Spleen (tissue), 13 donors: ENCODE measurements around the gene GAS2L3. TPM values are rescaled to one million over a fixed set of nuclear protein-coding genes. Genes with fewer than 3 reads are reported as not detected.
A peak's percentile ranks its signal among the peaks of the same experiment; 100 is the strongest.

Experiments
- DNase-seq: peaks from one replicate; pipeline ENCODE4 v3.0.0-alpha.2; 2020
- H3K27ac ChIP-seq, 8 donors: fragments of 200-600 bp; sonication (generic) in 7 of 8; 1 replicate in 4 of 8; 2 replicates in 4 of 8; pipeline versions ENCODE4 v1.5.0 to v1.8.0; 2016 to 2021; ENCODE audit warnings: inconsistent platforms in 4 of 8, mild to moderate bottlenecking in 4 of 8, moderate library complexity in 1 of 8
- H3K27me3 ChIP-seq, 7 donors: fragments of 200-600 bp; sonication (generic) in 6 of 7; replicated peaks in 1 of 7; 1 replicate in 4 of 7; 2 replicates in 3 of 7; pipeline versions ENCODE4 v1.5.0 to v1.8.0; 2016 to 2021; ENCODE audit warnings: inconsistent platforms in 3 of 7, mild to moderate bottlenecking in 1 of 7
- H3K36me3 ChIP-seq, 6 donors: fragments of 200-600 bp; sonication (generic) in 5 of 6; 1 replicate in 4 of 6; 2 replicates in 2 of 6; pipeline versions ENCODE4 v1.5.0 to v1.8.0; 2016 to 2021; ENCODE audit warnings: inconsistent platforms in 2 of 6
- H3K4me1 ChIP-seq, 6 donors: fragments of 200-600 bp; sonication (generic) in 5 of 6; 1 replicate in 3 of 6; 2 replicates in 3 of 6; pipeline versions ENCODE4 v1.5.0 to v1.8.0; 2016 to 2021; ENCODE audit warnings: inconsistent platforms in 3 of 6
- H3K4me3 ChIP-seq, 8 donors: fragments of 200-600 bp; sonication (generic) in 7 of 8; 1 replicate in 4 of 8; 2 replicates in 4 of 8; pipeline versions ENCODE4 v1.5.0 to v1.8.0; 2016 to 2021; ENCODE audit warnings: inconsistent platforms in 4 of 8, mild to moderate bottlenecking in 4 of 8, moderate library complexity in 2 of 8
- H3K9me3 ChIP-seq, 8 donors: fragments of 200-600 bp; sonication (generic) in 7 of 8; 1 replicate in 4 of 8; 2 replicates in 4 of 8; pipeline versions ENCODE4 v1.5.0 to v1.8.0; 2016 to 2021; ENCODE audit warnings: inconsistent platforms in 4 of 8
- CTCF ChIP-seq, 11 experiments: fragments of 200-600 bp in 7 of 11; fragments of 450-650 bp in 4 of 11; sonication (generic) in 4 of 11; IDR thresholded peaks in 8 of 11; conservative IDR thresholded peaks in 3 of 11; 1 replicate in 7 of 11; 2 replicates in 4 of 11; pipeline versions ENCODE4 v1.4.0 to v1.8.0; 2016 to 2021; ENCODE audit warnings: antibody characterized with exemption in 11 of 11, inconsistent platforms in 4 of 11, mild to moderate bottlenecking in 1 of 11
- POLR2A ChIP-seq, 3 donors: fragments of 450-650 bp; IDR thresholded peaks; one replicate each; pipeline ENCODE4 v1.5.1; 2017; ENCODE audit warnings: antibody characterized with exemption in 3 of 3, mild to moderate bottlenecking in 1 of 3
- POLR2AphosphoS5 ChIP-seq, 3 donors: sonication (generic); formaldehyde crosslinking; IDR thresholded peaks; one replicate each; pipeline ENCODE4 v1.5.1; 2017; ENCODE audit warnings: antibody characterized with exemption in 3 of 3
- WGBS, 5 donors: extraction: QIAGEN DNeasy Blood & Tissue Kit in 3 of 5; methylation state at CpG; one replicate each; pipeline versions ENCODE4 v1.1.5 to v1.1.7; 2013 to 2018; 5-methylcytosine and 5-hydroxymethylcytosine counted together
- intact Hi-C: fragments of 100-400 bp; cut with DNase I; formaldehyde crosslinking; loops from one replicate; pipeline ENCODE4 v1.15.0; 2023; ENCODE audit warnings: low total_unique reads
- long read RNA-seq, 2 donors: transcript quantifications; one replicate each; lab custom pipeline, GENCODE V29; 2026
- polyA plus RNA-seq, 3 donors: library from polyadenylated mRNA; stranded (reverse); fragments of 200-250 nt; gene quantifications; one replicate each; pipeline ENCODE4 v1.2.1, GENCODE V29; 2013
- total RNA-seq, 7 donors: library from RNA; depleted of rRNA in 3 of 7; stranded (reverse); fragments of >200 nt in 3 of 7; fragmentation: NEBNext Ultra II Directional in 4 of 7; extraction: Animal tissue kit (Norgen Biotek cat#: 25700) in 4 of 7; gene quantifications; one replicate each; pipeline versions ENCODE4 v1.1.0 to v1.2.1, GENCODE V29; 2016 to 2021
- donor health status: healthy with polysubstance abuse.
- donor health status: DM: no; HTN: no; CAD: no; lungs with moderate emphysema.
- donor health status: DM: no; HTN: no; CAD: no.
- donor health status: Bipolar disorder and iron deficiency.
- donor health status: healthy.
- donor health status: DM: no; HTN: no; CAD: no.
- donor health status: DM: yes; HTN: yes; CAD: no.

Gene GAS2L3
- total RNA-seq (10 to 100 TPM in 1 of 7 donors, 1 to 10 TPM in 6; 5.4 to 10.8 (median 6.7) TPM), polyA plus RNA-seq (1 to 10 TPM in 1 of 3 donors, under 1 TPM in 2; 0.49 to 2.3 (median 0.52) TPM)
- long read RNA-seq, donor 1, partial matches to known transcripts = 24 of 25 reads
- long read RNA-seq, donor 1, other reads (novel, unspliced or antisense) = 0 of 25 reads
- long read RNA-seq, donor 2, partial matches to known transcripts = 0 of 1 reads
- long read RNA-seq, donor 2, other reads (novel, unspliced or antisense) = 0 of 1 reads

- TF ChIP-seq CTCF (IDR thresholded peaks at IDR 0.05 in 8 of 11, conservative IDR thresholded peaks at IDR 0.05 in 3 of 11) (no peak), POLR2AphosphoS5 (IDR thresholded peaks at IDR 0.05) (peak; percentile 71 to 89 (median 84)), POLR2A (IDR thresholded peaks at IDR 0.05) (peak in 1 of 3 donors; percentile 14)
- WGBS, 5 donors = 2 to 9% (median 3%) methylated on average over 27 to 70 of the region's 70 CpGs
- Histone ChIP-seq H3K36me3 (no peaks in the 10 kb centered on the region), H3K4me3 (peak within 1 kb of the TSS; percentile 43 to 79 (median 62)), H3K27me3 (peaks cover 0 to 16% (median 0%) of the 10 kb centered on the region in 7 donors), H3K27ac (peak within 1 kb of the TSS in 7 of 8 donors; percentile 18 to 80 (median 72)), H3K4me1 (peaks cover 3 to 25% (median 16%) of the 10 kb centered on the region in 6 donors), H3K9me3 (no peaks in the 10 kb centered on the region)
- peak; percentile 92 for DNase-seq
- intact Hi-C loops = no loop called here
These were observed at the start of gene GAS2L3 for GRCh38 chr12:100573292-100574186. Gene GAS2L3 (plus strand): TSS chr12:100573684. CDS start chr12:100594905, 21,221 bp downstream.

GRCh38 chr12:100528034-100528433 lies 45.5 kb upstream of the GAS2L3 start:
- H3K27ac ChIP-seq = no peak overlapping the region
- H3K27me3 ChIP-seq = peaks cover 0 to 6% (median 0%) of the 10 kb centered on the region in 7 donors
- H3K36me3 ChIP-seq = no peaks in the 10 kb centered on the region
- TF ChIP-seq POLR2A (IDR thresholded peaks at IDR 0.05) = no peak
- no peak for TF ChIP-seq CTCF (IDR thresholded peaks at IDR 0.05 in 8 of 11, conservative IDR thresholded peaks at IDR 0.05 in 3 of 11)
- TF ChIP-seq POLR2AphosphoS5 (IDR thresholded peaks at IDR 0.05) = no peak
- H3K4me1 ChIP-seq = no peaks in the 10 kb centered on the region
- WGBS, 5 donors = 62 to 82% (median 65%) methylated on average over 3 of the region's 3 CpGs
- H3K4me3 ChIP-seq = no peak overlapping the region
- H3K9me3 ChIP-seq = no peaks in the 10 kb centered on the region
- intact Hi-C loops = no loop called here
- DNase-seq = no peak

- Histone ChIP-seq H3K27me3 (peaks cover 0 to 6% (median 0%) of the 10 kb centered on the region in 7 donors), H3K36me3 (no peaks in the 10 kb centered on the region), H3K4me1 (no peaks in the 10 kb centered on the region), H3K4me3 (no peak overlapping the region), H3K9me3 (no peaks in the 10 kb centered on the region), H3K27ac (no peak overlapping the region)
- no peak for DNase-seq
- TF ChIP-seq CTCF (IDR thresholded peaks at IDR 0.05 in 8 of 11, conservative IDR thresholded peaks at IDR 0.05 in 3 of 11) = no peak
- TF ChIP-seq POLR2AphosphoS5 (IDR thresholded peaks at IDR 0.05) = no peak
- no peak for TF ChIP-seq POLR2A (IDR thresholded peaks at IDR 0.05)
- intact Hi-C loops = no loop called here
- 78 to 93% (median 80%) methylated on average over 1 of the region's 1 CpG for WGBS, 5 donors
These were observed 44.9 kb upstream of the GAS2L3 start for GRCh38 chr12:100528471-100529127.
